ENCODE results near the gene TBC1D3I.
"Not testable (repeated sequence)": the region's sequence is repeated elsewhere in the genome, so short reads cannot be mapped to it uniquely, and the experiment has no call there.

DNA sequence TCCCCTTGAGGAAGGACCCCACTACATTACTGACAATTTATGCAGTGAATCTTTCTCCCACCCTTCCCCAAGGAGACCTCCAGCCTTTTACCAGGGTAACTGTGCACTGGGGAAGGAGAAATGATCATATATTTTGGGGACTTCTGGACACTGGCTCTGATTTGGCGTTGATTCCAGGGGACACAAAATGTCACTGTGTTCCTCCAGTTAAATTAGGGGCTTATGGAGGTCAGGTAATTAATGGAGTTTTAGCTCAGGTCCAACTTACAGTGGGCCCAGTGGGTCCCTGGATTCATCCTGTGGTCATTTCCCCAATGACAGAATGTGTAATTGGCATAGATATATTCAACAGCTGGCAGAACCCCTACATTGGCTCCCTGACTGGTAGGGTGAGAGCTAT is 44.8 kb downstream of the TBC1D3I start:
- TF ChIP-seq, protein P1, sequence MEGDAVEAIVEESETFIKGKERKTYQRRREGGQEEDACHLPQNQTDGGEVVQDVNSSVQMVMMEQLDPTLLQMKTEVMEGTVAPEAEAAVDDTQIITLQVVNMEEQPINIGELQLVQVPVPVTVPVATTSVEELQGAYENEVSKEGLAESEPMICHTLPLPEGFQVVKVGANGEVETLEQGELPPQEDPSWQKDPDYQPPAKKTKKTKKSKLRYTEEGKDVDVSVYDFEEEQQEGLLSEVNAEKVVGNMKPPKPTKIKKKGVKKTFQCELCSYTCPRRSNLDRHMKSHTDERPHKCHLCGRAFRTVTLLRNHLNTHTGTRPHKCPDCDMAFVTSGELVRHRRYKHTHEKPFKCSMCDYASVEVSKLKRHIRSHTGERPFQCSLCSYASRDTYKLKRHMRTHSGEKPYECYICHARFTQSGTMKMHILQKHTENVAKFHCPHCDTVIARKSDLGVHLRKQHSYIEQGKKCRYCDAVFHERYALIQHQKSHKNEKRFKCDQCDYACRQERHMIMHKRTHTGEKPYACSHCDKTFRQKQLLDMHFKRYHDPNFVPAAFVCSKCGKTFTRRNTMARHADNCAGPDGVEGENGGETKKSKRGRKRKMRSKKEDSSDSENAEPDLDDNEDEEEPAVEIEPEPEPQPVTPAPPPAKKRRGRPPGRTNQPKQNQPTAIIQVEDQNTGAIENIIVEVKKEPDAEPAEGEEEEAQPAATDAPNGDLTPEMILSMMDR (conservative IDR thresholded peaks at IDR 0.05 in 1 of 2, IDR thresholded peaks at IDR 0.05 in 1 of 2; ENCODE audit: low read depth in 1 of 2, low read length in 2 of 2): not testable (repeated sequence)
- not testable (repeated sequence) for TF ChIP-seq EZH2 (IDR thresholded peaks at IDR 0.05; ENCODE audit: low read length, missing control alignments)

All from fibroblast of lung (primary cell).